Bronchial smooth muscle cell (primary cell): ENCODE measurements around the gene OR2L3. TPM values are rescaled to one million over a fixed set of nuclear protein-coding genes. Genes with fewer than 3 reads are reported as not detected.

Experiments used
- total RNA-seq: library from RNA; depleted of rRNA; stranded (reverse); fragments of >200 nt; gene quantifications from 2 replicates; pipeline ENCODE4 v1.2.1, GENCODE V29; 2014

Gene OR2L3
- not detected in 2 replicates for total RNA-seq

GRCh38 chr1:248046536-248046935 is at the start of gene OR2L3:
Gene OR2L3 (plus strand): TSS chr1:248046836. CDS start chr1:248060682, 13,846 bp downstream.

GRCh38 chr1:248013229-248013710 is 33.4 kb upstream of the OR2L3 start, which contains the start of gene OR2L5:
Gene OR2L5 (plus strand): TSS chr1:248013660. CDS start chr1:248021948, 8,288 bp downstream.

GRCh38 chr1:248029770-248030169 is 16.9 kb upstream of the OR2L3 start, which contains the start of gene OR2L2:
Gene OR2L2 (plus strand): TSS chr1:248030070. CDS start chr1:248038268, 8,198 bp downstream.

GRCh38 chr1:248094884-248095283 is 48.2 kb downstream of the OR2L3 start, which contains the start of gene OR2L13:
Gene OR2L13 (plus strand): TSS chr1:248095184. CDS start chr1:248099376, 4,192 bp downstream.

Other genes with a start within 250 kb of the OR2L3 start
- not detected in 2 replicates for gene OR14A16, start 222.7 kb upstream of the OR2L3 start, total RNA-seq
- gene OR11L1, start 204.9 kb upstream of the OR2L3 start, total RNA-seq, result not detected in 2 replicates
- gene TRIM58, start 189.6 kb upstream of the OR2L3 start, total RNA-seq, result not detected in 2 replicates
- gene OR2W3, start 151.2 kb upstream of the OR2L3 start, total RNA-seq, result not detected in 2 replicates
- not detected in 2 replicates for gene OR2T8, start 126.6 kb upstream of the OR2L3 start, total RNA-seq
- gene OR2AJ1, start 121.9 kb upstream of the OR2L3 start, total RNA-seq, result not detected in 2 replicates
- not detected in 2 replicates for gene OR2L8, start 98.0 kb upstream of the OR2L3 start, total RNA-seq
- gene OR2AK2, start 81.6 kb upstream of the OR2L3 start, total RNA-seq, result not detected in 2 replicates
- under 0.01 TPM in 1 of 2 replicates, not detected in the other for gene OR2L5, start 33.2 kb upstream of the OR2L3 start, total RNA-seq
- gene OR2L2, start 16.8 kb upstream of the OR2L3 start, total RNA-seq, result not detected in 2 replicates
- gene OR2L13, start 48.3 kb downstream of the OR2L3 start, total RNA-seq, result not detected in 2 replicates
- gene OR2M5, start 98.3 kb downstream of the OR2L3 start, total RNA-seq, result not detected in 2 replicates
- gene OR2M2, start 128.0 kb downstream of the OR2L3 start, total RNA-seq, result not detected in 2 replicates
- gene OR2M3, start 150.4 kb downstream of the OR2L3 start, total RNA-seq, result not detected in 2 replicates
- gene OR2M4, start 184.6 kb downstream of the OR2L3 start, total RNA-seq, result under 0.01 TPM in 1 of 2 replicates, not detected in the other
- gene OR2T33, start 231.1 kb downstream of the OR2L3 start, total RNA-seq, result not detected in 2 replicates